Measurements from ENCODE around the gene LTC4S.
A peak's percentile ranks its signal among the peaks of the same experiment; 100 is the strongest.

The LTC4S gene

GRCh38 chr5:179792612-179793467 lies 946 bp upstream of the LTC4S start:
- Histone ChIP-seq H3K36me3 (ENCODE audit: control insufficient read depth in 5 of 5, insufficient read depth in 5 of 5, low read length in 5 of 5) (peaks cover 0 to 10% (median 6%) of the 10 kb centered on the region in 5 donors), H3K4me3 (ENCODE audit: low read depth in 1 of 5, low read length in 5 of 5) (peak overlapping the region in 1 of 5 donors; percentile 69), H3K9me3 (ENCODE audit: control insufficient read depth in 5 of 5, low read length in 5 of 5) (no peaks in the 10 kb centered on the region), H3K4me1 (ENCODE audit: control insufficient read depth in 5 of 5, insufficient read depth in 5 of 5, low read length in 5 of 5) (peaks cover 4 to 57% (median 50%) of the 10 kb centered on the region in 5 donors), H3K27ac (ENCODE audit: low read depth, low read length) (peak overlapping the region; percentile 76), H3K27me3 (ENCODE audit: control insufficient read depth in 5 of 5, insufficient read depth in 4 of 5, low read length in 5 of 5) (no peaks in the 10 kb centered on the region), H3K9ac (ENCODE audit: low read length in 5 of 5) (peak overlapping the region in 4 of 5 donors; percentile 11 to 63 (median 35))

- H3K27ac ChIP-seq (ENCODE audit: low read depth, low read length), result peak overlapping the region; percentile 76
- no peaks in the 10 kb centered on the region for H3K9me3 ChIP-seq (ENCODE audit: control insufficient read depth in 5 of 5, low read length in 5 of 5)
- H3K36me3 ChIP-seq (ENCODE audit: control insufficient read depth in 5 of 5, insufficient read depth in 5 of 5, low read length in 5 of 5), result peaks cover 0 to 23% (median 20%) of the 10 kb centered on the region in 5 donors
- peaks cover 4 to 57% (median 50%) of the 10 kb centered on the region in 5 donors for H3K4me1 ChIP-seq (ENCODE audit: control insufficient read depth in 5 of 5, insufficient read depth in 5 of 5, low read length in 5 of 5)
- no peaks in the 10 kb centered on the region for H3K27me3 ChIP-seq (ENCODE audit: control insufficient read depth in 5 of 5, insufficient read depth in 4 of 5, low read length in 5 of 5)
- peak overlapping the region in 4 of 5 donors; percentile 11 to 74 (median 56) for H3K9ac ChIP-seq (ENCODE audit: low read length in 5 of 5)
- H3K4me3 ChIP-seq (ENCODE audit: low read depth in 1 of 5, low read length in 5 of 5), result peak overlapping the region; percentile 13 to 69 (median 56)
Observed at GRCh38 chr5:179794171-179794570, 385 bp downstream of the LTC4S start.

GRCh38 chr5:179794575-179794974 lies 789 bp downstream of the LTC4S start:
- peaks cover 4 to 57% (median 50%) of the 10 kb centered on the region in 5 donors for H3K4me1 ChIP-seq (ENCODE audit: control insufficient read depth in 5 of 5, insufficient read depth in 5 of 5, low read length in 5 of 5)
- H3K9ac ChIP-seq (ENCODE audit: low read length in 5 of 5), result peak overlapping the region in 4 of 5 donors; percentile 2 to 74 (median 30)
- H3K27me3 ChIP-seq (ENCODE audit: control insufficient read depth in 5 of 5, insufficient read depth in 4 of 5, low read length in 5 of 5), result no peaks in the 10 kb centered on the region
- peaks cover 0 to 27% (median 24%) of the 10 kb centered on the region in 5 donors for H3K36me3 ChIP-seq (ENCODE audit: control insufficient read depth in 5 of 5, insufficient read depth in 5 of 5, low read length in 5 of 5)
- H3K9me3 ChIP-seq (ENCODE audit: control insufficient read depth in 5 of 5, low read length in 5 of 5), result no peaks in the 10 kb centered on the region
- peak overlapping the region; percentile 13 to 69 (median 64) for H3K4me3 ChIP-seq (ENCODE audit: low read depth in 1 of 5, low read length in 5 of 5)
- peak overlapping the region; percentile 76 for H3K27ac ChIP-seq (ENCODE audit: low read depth, low read length)

- peak overlapping the region; percentile 16 for H3K27ac ChIP-seq (ENCODE audit: low read depth, low read length)
- H3K9me3 ChIP-seq (ENCODE audit: control insufficient read depth in 5 of 5, low read length in 5 of 5), result no peaks in the 10 kb centered on the region
- peak overlapping the region; percentile 55 to 71 (median 68) for H3K4me3 ChIP-seq (ENCODE audit: low read depth in 1 of 5, low read length in 5 of 5)
- H3K27me3 ChIP-seq (ENCODE audit: control insufficient read depth in 5 of 5, insufficient read depth in 4 of 5, low read length in 5 of 5), result no peaks in the 10 kb centered on the region
- H3K4me1 ChIP-seq (ENCODE audit: control insufficient read depth in 5 of 5, insufficient read depth in 5 of 5, low read length in 5 of 5), result peaks cover 4 to 57% (median 50%) of the 10 kb centered on the region in 5 donors
- peaks cover 0 to 34% (median 30%) of the 10 kb centered on the region in 5 donors for H3K36me3 ChIP-seq (ENCODE audit: control insufficient read depth in 5 of 5, insufficient read depth in 5 of 5, low read length in 5 of 5)
- peak overlapping the region in 3 of 5 donors; percentile 22 to 62 (median 59) for H3K9ac ChIP-seq (ENCODE audit: low read length in 5 of 5)
Observed at GRCh38 chr5:179795049-179795862, 1.5 kb downstream of the LTC4S start.

GRCh38 chr5:179795863-179796833 lies 2.4 kb downstream of the LTC4S start:
- H3K9ac ChIP-seq (ENCODE audit: low read length in 5 of 5), result peak overlapping the region in 4 of 5 donors; percentile 59 to 77 (median 74)
- no peaks in the 10 kb centered on the region for H3K9me3 ChIP-seq (ENCODE audit: control insufficient read depth in 5 of 5, low read length in 5 of 5)
- peak overlapping the region; percentile 67 for H3K27ac ChIP-seq (ENCODE audit: low read depth, low read length)
- no peaks in the 10 kb centered on the region for H3K27me3 ChIP-seq (ENCODE audit: control insufficient read depth in 5 of 5, insufficient read depth in 4 of 5, low read length in 5 of 5)
- H3K36me3 ChIP-seq (ENCODE audit: control insufficient read depth in 5 of 5, insufficient read depth in 5 of 5, low read length in 5 of 5), result peaks cover 0 to 42% (median 35%) of the 10 kb centered on the region in 5 donors
- H3K4me3 ChIP-seq (ENCODE audit: low read depth in 1 of 5, low read length in 5 of 5), result peak overlapping the region; percentile 46 to 71 (median 68)
- H3K4me1 ChIP-seq (ENCODE audit: control insufficient read depth in 5 of 5, insufficient read depth in 5 of 5, low read length in 5 of 5), result peaks cover 4 to 57% (median 50%) of the 10 kb centered on the region in 5 donors

GRCh38 chr5:179796877-179797608 lies 3.3 kb downstream of the LTC4S start:
- Histone ChIP-seq H3K27me3 (ENCODE audit: control insufficient read depth in 5 of 5, insufficient read depth in 4 of 5, low read length in 5 of 5) (no peaks in the 10 kb centered on the region), H3K4me1 (ENCODE audit: control insufficient read depth in 5 of 5, insufficient read depth in 5 of 5, low read length in 5 of 5) (peaks cover 4 to 54% (median 47%) of the 10 kb centered on the region in 5 donors), H3K27ac (ENCODE audit: low read depth, low read length) (peak overlapping the region; percentile 67), H3K9me3 (ENCODE audit: control insufficient read depth in 5 of 5, low read length in 5 of 5) (no peaks in the 10 kb centered on the region), H3K36me3 (ENCODE audit: control insufficient read depth in 5 of 5, insufficient read depth in 5 of 5, low read length in 5 of 5) (peaks cover 0 to 45% (median 37%) of the 10 kb centered on the region in 5 donors), H3K4me3 (ENCODE audit: low read depth in 1 of 5, low read length in 5 of 5) (peak overlapping the region; percentile 46 to 69 (median 65)), H3K9ac (ENCODE audit: low read length in 5 of 5) (peak overlapping the region in 4 of 5 donors; percentile 46 to 77 (median 74))

GRCh38 chr5:179797741-179798140 lies 4.0 kb downstream of the LTC4S start:
- no peak overlapping the region for H3K27ac ChIP-seq (ENCODE audit: low read depth, low read length)
- peaks cover 2 to 53% (median 44%) of the 10 kb centered on the region in 5 donors for H3K4me1 ChIP-seq (ENCODE audit: control insufficient read depth in 5 of 5, insufficient read depth in 5 of 5, low read length in 5 of 5)
- no peaks in the 10 kb centered on the region for H3K9me3 ChIP-seq (ENCODE audit: control insufficient read depth in 5 of 5, low read length in 5 of 5)
- no peaks in the 10 kb centered on the region for H3K27me3 ChIP-seq (ENCODE audit: control insufficient read depth in 5 of 5, insufficient read depth in 4 of 5, low read length in 5 of 5)
- H3K4me3 ChIP-seq (ENCODE audit: low read depth in 1 of 5, low read length in 5 of 5), result no peak overlapping the region
- H3K9ac ChIP-seq (ENCODE audit: low read length in 5 of 5), result no peak overlapping the region
- peaks cover 0 to 45% (median 38%) of the 10 kb centered on the region in 5 donors for H3K36me3 ChIP-seq (ENCODE audit: control insufficient read depth in 5 of 5, insufficient read depth in 5 of 5, low read length in 5 of 5)

- Histone ChIP-seq H3K9me3 (ENCODE audit: control insufficient read depth in 5 of 5, low read length in 5 of 5) (no peaks in the 10 kb centered on the region), H3K36me3 (ENCODE audit: control insufficient read depth in 5 of 5, insufficient read depth in 5 of 5, low read length in 5 of 5) (peaks cover 0 to 45% (median 38%) of the 10 kb centered on the region in 5 donors), H3K27ac (ENCODE audit: low read depth, low read length) (no peak overlapping the region), H3K9ac (ENCODE audit: low read length in 5 of 5) (no peak overlapping the region), H3K4me3 (ENCODE audit: low read depth in 1 of 5, low read length in 5 of 5) (no peak overlapping the region), H3K4me1 (ENCODE audit: control insufficient read depth in 5 of 5, insufficient read depth in 5 of 5, low read length in 5 of 5) (peaks cover 2 to 51% (median 44%) of the 10 kb centered on the region in 5 donors), H3K27me3 (ENCODE audit: control insufficient read depth in 5 of 5, insufficient read depth in 4 of 5, low read length in 5 of 5) (no peaks in the 10 kb centered on the region)
Observed at GRCh38 chr5:179798144-179798770, 4.5 kb downstream of the LTC4S start.
